Cardiac muscle cell (in vitro differentiated cells and primary cell): ENCODE measurements around the gene PTDSS2. TPM values are rescaled to one million over a fixed set of nuclear protein-coding genes. Genes with fewer than 3 reads are reported as not detected.

Experiments
- DNase-seq, 2 donors: peaks; one replicate each; pipeline versions ENCODE4 v3.0.0 to v3.0.0-alpha.2; 2010 to 2017; ENCODE audit warnings: low read depth in 1 of 2, low spot score in 1 of 2
- H3K27ac ChIP-seq: fragments of 200-600 bp; sonication (generic); 2 replicates; pipeline ENCODE4 v1.5.1; 2016
- H3K27me3 ChIP-seq: fragments of 200-600 bp; sonication (generic); 2 replicates; pipeline ENCODE4 v1.6.0; 2016; ENCODE audit warnings: control low read depth
- H3K36me3 ChIP-seq: fragments of 200-600 bp; sonication (generic); 2 replicates; pipeline ENCODE4 v1.5.1; 2016; ENCODE audit warnings: control low read depth
- H3K4me1 ChIP-seq: fragments of 200-600 bp; sonication (generic); 2 replicates; pipeline ENCODE4 v1.8.1; 2017; ENCODE audit warnings: low read depth, mild to moderate bottlenecking, mixed run types
- H3K4me3 ChIP-seq: fragments of 200-600 bp; sonication (generic); 2 replicates; pipeline ENCODE4 v1.5.1; 2016; ENCODE audit warnings: mild to moderate bottlenecking
- H3K9me3 ChIP-seq: fragments of 200-600 bp; sonication (generic); 2 replicates; pipeline ENCODE4 v1.5.1; 2017; ENCODE audit warnings: low read depth, mild to moderate bottlenecking, control low read depth
- CTCF ChIP-seq: IDR thresholded peaks from 2 replicates; pipeline ENCODE4 v1.5.1; 2012; ENCODE audit warnings: low read depth, mild to moderate bottlenecking, low read length
- polyA plus RNA-seq: library from polyadenylated mRNA; unstranded; fragments of >200 nt; fragmentation: Nextera tagmentation; extraction: Ambion mirVana; gene quantifications from 2 replicates; pipeline ENCODE4 v1.2.1, GENCODE V29; 2016
- total RNA-seq: library from RNA; depleted of rRNA; stranded (reverse); fragments of >200 nt; gene quantifications from 2 replicates; pipeline ENCODE4 v1.2.3, GENCODE V29; 2016

The PTDSS2 gene
- total and polyA plus RNA-seq, 2 experiments from 2014 or later: 69.6 to 202 TPM

DNA sequence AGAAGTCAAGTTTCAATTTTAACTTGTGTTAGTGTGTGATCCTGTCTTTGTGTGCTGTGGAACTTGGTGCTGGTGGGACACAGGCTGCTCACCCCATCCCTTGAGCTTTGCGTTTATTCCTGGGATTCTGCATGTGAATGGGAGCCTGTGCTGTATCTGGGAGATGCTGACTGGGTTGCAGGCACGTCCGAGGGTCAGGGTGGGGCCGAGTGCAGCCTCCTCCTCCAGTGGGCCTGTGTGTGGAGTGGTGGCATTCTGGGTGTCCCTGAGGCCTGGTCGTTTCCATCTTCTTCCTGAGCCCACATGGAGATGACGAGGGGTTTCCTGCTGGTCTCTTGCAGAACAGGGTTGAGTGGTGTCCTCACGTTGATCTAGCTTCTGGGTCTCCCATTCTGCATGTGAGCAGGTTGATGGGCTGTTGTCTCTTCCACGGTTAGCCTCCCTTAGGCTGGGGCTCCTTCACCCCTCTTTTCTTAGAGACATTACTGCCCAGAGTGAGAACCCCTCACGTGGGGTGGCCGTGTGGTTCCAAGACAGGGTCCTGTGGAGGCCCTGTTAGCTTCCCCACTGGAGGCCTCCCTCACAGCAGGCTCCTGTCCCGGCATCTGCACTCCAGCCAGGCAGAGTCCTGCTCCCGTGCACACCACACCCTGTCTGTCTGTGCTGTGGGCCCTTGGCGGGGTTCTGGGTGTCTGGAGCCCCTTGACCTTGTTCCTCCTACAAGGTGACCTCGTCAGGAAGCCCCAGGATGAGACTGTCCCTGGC, 4.9 kb downstream of the PTDSS2 start:
- TF ChIP-seq CTCF: no peak
- H3K36me3 ChIP-seq: no peaks in the 10 kb centered on the region
- H3K27me3 ChIP-seq: no peaks in the 10 kb centered on the region
- no peak for DNase-seq
- H3K9me3 ChIP-seq: no peaks in the 10 kb centered on the region
- no peak overlapping the region for H3K4me3 ChIP-seq
- H3K27ac ChIP-seq: no peak overlapping the region
- peaks cover 6% of the 10 kb centered on the region for H3K4me1 ChIP-seq

GRCh38 chr11:455566-456147, 5.6 kb downstream of the PTDSS2 start:
- Histone ChIP-seq H3K27ac (no peak overlapping the region), H3K36me3 (no peaks in the 10 kb centered on the region)
- no peak for TF ChIP-seq CTCF

DNA sequence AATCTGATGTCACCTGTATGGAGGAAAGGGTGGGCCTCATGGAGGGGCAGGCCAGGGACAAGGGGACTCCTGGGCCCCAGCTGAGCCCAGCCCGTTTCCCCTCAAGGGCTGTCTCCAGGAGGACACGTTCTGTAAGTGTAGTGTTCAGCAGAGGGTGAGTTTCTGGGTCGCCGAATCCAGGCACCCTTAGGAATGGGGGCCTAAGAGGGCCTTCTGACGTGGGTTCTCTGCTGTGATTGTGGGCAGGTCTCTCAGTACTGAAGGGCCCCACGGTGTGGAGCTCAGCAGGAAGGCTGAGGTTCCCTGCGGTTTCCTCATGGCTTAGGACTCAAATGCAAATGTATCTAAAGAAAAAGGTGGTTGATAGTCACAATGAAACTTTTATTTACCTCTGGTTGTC, 6.5 kb downstream of the PTDSS2 start:
- DNase-seq: no peak
- Histone ChIP-seq H3K4me3 (no peak overlapping the region), H3K27ac (no peak overlapping the region), H3K4me1 (peaks cover 2% of the 10 kb centered on the region), H3K9me3 (no peaks in the 10 kb centered on the region), H3K27me3 (no peaks in the 10 kb centered on the region), H3K36me3 (no peaks in the 10 kb centered on the region)
- no peak for TF ChIP-seq CTCF

More at GRCh38 chr11:455566-456147, 5.6 kb downstream of the PTDSS2 start:
- DNase-seq: no peak
- Histone ChIP-seq H3K27me3 (no peaks in the 10 kb centered on the region), H3K4me3 (no peak overlapping the region), H3K9me3 (no peaks in the 10 kb centered on the region), H3K4me1 (peaks cover 6% of the 10 kb centered on the region)

- Histone ChIP-seq H3K4me1 (no peaks in the 10 kb centered on the region), H3K36me3 (no peaks in the 10 kb centered on the region), H3K27me3 (no peaks in the 10 kb centered on the region), H3K9me3 (no peaks in the 10 kb centered on the region), H3K4me3 (no peak overlapping the region), H3K27ac (no peak overlapping the region)
- no peak for TF ChIP-seq CTCF
- DNase-seq: no peak
Observed at GRCh38 chr11:457111-457760, 7.2 kb downstream of the PTDSS2 start.

DNA sequence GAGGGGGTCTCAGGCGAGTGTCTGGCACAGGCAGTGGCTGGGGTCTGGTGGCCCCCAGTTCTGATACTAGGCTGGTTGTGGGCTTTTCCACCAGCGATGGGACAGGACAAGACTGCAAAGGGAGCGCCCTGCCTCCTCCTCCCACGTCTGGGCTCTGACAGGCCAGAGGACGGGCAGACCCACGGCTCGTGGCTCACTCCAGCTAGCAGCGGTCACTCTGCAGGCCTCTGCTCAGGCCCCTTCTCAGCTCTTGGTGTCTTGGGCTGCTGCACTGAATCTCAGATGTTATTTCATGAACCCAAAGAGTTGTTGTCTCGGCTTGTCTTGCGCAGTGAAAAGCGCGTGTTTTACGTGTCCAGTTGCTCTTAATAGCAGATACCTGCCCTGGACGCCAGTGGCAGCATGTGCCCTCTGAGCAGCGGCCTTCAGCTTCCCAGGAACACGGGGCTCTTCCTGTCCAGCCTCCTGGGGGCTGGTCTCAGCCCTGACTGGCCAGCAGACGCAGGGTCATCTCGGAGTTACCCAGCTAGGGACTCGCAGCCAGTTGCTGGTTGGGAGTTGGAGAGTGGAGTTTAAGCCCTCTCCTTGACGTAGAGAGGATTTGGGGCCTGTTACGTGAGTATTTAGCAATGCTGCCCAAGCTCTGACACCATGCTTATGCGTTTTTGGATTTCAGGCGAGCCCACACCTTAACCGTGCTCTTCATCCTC, 9.6 kb downstream of the PTDSS2 start:
- no peak overlapping the region for H3K27ac ChIP-seq

More for the DNA sequence above, 9.6 kb downstream of the PTDSS2 start:
- no peaks in the 10 kb centered on the region for H3K9me3 ChIP-seq
- H3K36me3 ChIP-seq: peaks cover 2% of the 10 kb centered on the region
- DNase-seq: no peak
- H3K4me3 ChIP-seq: no peak overlapping the region
- no peak for TF ChIP-seq CTCF
- H3K27me3 ChIP-seq: no peaks in the 10 kb centered on the region
- no peaks in the 10 kb centered on the region for H3K4me1 ChIP-seq
